ENCODE measurements around the gene IGF2.

The IGF2 gene

DNA sequence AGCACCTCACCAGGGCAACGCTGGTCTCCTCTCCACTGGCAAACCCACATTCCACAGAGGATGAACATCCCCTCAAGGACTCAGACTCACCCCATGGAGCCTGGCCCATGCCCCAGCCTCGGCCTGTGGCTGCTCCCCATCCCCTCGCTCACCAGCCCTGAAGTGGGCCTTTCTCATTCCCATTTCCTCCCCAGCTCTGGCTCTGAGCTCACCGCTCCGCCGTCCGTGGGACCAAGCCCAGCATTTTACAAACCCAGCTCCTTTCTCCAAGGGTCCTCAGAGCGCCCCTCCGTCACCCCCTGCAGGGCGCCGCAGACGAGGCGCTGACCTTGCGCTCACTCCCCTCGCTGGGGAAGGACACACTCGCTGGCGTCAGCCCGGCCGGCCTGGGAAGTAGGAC lies 6.9 kb upstream of the IGF2 start:
- Histone ChIP-seq H3K27ac (replicated peaks) (no peak overlapping the region), H3K27me3 (ENCODE audit: insufficient read depth, poor library complexity, severe bottlenecking) (peaks cover 89% of the 10 kb centered on the region), H3K4me3 (replicated peaks; ENCODE audit: insufficient read depth, low read length) (no peak overlapping the region)
- DNase-seq (ENCODE audit: low read depth in 1 of 2, low spot score in 1 of 2): no peak
- TF ChIP-seq GABPA (IDR thresholded peaks at IDR 0.05; ENCODE audit: low read depth) (no peak), REST (IDR thresholded peaks at IDR 0.05; ENCODE audit: insufficient replicate concordance, low read depth) (no peak), CTCF (IDR thresholded peaks at IDR 0.05; ENCODE audit: insufficient read depth, low read length) (no peak), SPI1 (IDR thresholded peaks at IDR 0.05; ENCODE audit: borderline replicate concordance, low read depth) (no peak), POLR2AphosphoS5 (IDR thresholded peaks at IDR 0.05; ENCODE audit: low read depth) (no peak)

- TF ChIP-seq REST (IDR thresholded peaks at IDR 0.05; ENCODE audit: insufficient replicate concordance, low read depth): no peak
- no peak for TF ChIP-seq CTCF (IDR thresholded peaks at IDR 0.05; ENCODE audit: insufficient read depth, low read length)
- TF ChIP-seq SPI1 (IDR thresholded peaks at IDR 0.05; ENCODE audit: borderline replicate concordance, low read depth): no peak
- DNase-seq (ENCODE audit: low read depth in 1 of 2, low spot score in 1 of 2): no peak
- no peak overlapping the region for H3K27ac ChIP-seq (replicated peaks)
- no peak overlapping the region for H3K4me3 ChIP-seq (replicated peaks; ENCODE audit: insufficient read depth, low read length)
- peaks cover 86% of the 10 kb centered on the region for H3K27me3 ChIP-seq (ENCODE audit: insufficient read depth, poor library complexity, severe bottlenecking)
Observed at GRCh38 chr11:2144544-2145248, 5.5 kb upstream of the IGF2 start.

DNA sequence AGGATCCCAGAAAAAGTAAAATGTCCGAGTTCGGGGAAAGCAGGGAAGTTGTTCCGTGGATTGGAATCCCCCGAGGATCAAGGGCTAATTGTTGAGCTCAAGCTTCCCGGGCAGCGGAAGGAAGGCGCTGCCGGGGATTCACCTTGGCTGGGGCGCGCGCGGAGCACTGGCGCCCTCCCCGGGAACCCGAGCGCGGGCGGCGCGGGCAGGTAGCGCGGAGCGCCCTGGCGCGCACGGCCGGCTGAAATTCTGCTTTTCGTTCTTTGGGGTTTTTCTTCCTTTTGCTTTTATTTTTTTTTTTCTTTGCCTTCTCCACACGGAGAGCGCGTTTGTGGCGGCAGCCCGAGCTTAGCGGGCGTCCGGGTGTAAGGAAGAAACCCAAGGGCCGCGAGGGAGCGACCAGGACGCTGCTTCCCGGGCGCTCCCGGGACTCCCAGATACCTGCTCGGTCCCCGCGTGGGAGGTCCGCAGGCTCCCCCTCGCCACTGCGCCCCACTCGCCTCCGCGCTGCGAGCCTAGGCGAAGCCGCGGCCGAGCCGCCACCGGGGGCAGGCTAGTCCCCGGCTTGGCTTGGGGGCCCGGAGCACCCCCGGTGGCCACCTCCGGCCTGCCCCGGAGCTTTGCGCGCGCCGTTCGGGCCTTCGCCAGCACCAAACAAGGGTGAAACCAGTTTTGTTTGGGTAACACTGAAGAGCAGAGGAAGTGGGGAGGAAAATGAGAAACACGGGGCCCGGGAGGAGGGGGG lies 4.8 kb upstream of the IGF2 start:
- TF ChIP-seq GABPA (IDR thresholded peaks at IDR 0.05; ENCODE audit: low read depth) (no peak), REST (IDR thresholded peaks at IDR 0.05; ENCODE audit: insufficient replicate concordance, low read depth) (no peak), SPI1 (IDR thresholded peaks at IDR 0.05; ENCODE audit: borderline replicate concordance, low read depth) (no peak), CTCF (IDR thresholded peaks at IDR 0.05; ENCODE audit: insufficient read depth, low read length) (no peak), POLR2AphosphoS5 (IDR thresholded peaks at IDR 0.05; ENCODE audit: low read depth) (no peak)
- DNase-seq (ENCODE audit: low read depth in 1 of 2, low spot score in 1 of 2): no peak
- no peak overlapping the region for H3K4me3 ChIP-seq (replicated peaks; ENCODE audit: insufficient read depth, low read length)
- peaks cover 84% of the 10 kb centered on the region for H3K27me3 ChIP-seq (ENCODE audit: insufficient read depth, poor library complexity, severe bottlenecking)
- H3K27ac ChIP-seq (replicated peaks): no peak overlapping the region

All from HL-60 (cell line).